H9 (cell line): ENCODE measurements around the gene DLK2. TPM values are rescaled to one million over a fixed set of nuclear protein-coding genes. Genes with fewer than 3 reads are reported as not detected.
"Not testable (repeated sequence)": the region's sequence is repeated elsewhere in the genome, so short reads cannot be mapped to it uniquely, and the experiment has no call there.

Experiments used
- DNase-seq: peaks from one replicate; pipeline ENCODE4 v3.0.0-alpha.2; 2017
- H2AFZ ChIP-seq: one replicate; pipeline ENCODE4 v1.6.1; 2013; ENCODE audit warnings: mild to moderate bottlenecking, low read length, control low read depth, moderate library complexity
- H2AK5ac ChIP-seq: 2 replicates; pipeline ENCODE4 v1.6.1; 2013; ENCODE audit warnings: low read length, control low read depth, mixed read lengths; ENCODE audit not compliant: insufficient read length
- H2BK120ac ChIP-seq: one replicate; pipeline ENCODE4 v1.6.1; 2013; ENCODE audit warnings: low read depth, mild to moderate bottlenecking, low read length, control low read depth, inconsistent platforms; ENCODE audit not compliant: poor library complexity, severe bottlenecking
- H2BK12ac ChIP-seq: 2 replicates; pipeline ENCODE4 v1.6.1; 2013; ENCODE audit warnings: low read length, control low read depth, mixed read lengths, low read depth; ENCODE audit not compliant: insufficient read length
- H2BK15ac ChIP-seq: 2 replicates; pipeline ENCODE4 v1.6.1; 2013; ENCODE audit warnings: low read depth, low read length, control low read depth
- H2BK20ac ChIP-seq: one replicate; pipeline ENCODE4 v1.6.1; 2013; ENCODE audit warnings: low read depth, mild to moderate bottlenecking, low read length, control low read depth, inconsistent platforms; ENCODE audit not compliant: poor library complexity, severe bottlenecking
- H2BK5ac ChIP-seq: 2 replicates; pipeline ENCODE4 v1.6.1; 2013; ENCODE audit warnings: low read length, control low read depth, mixed read lengths; ENCODE audit not compliant: insufficient read length
- H3K14ac ChIP-seq: 2 replicates; pipeline ENCODE4 v1.6.1; 2013; ENCODE audit warnings: low read length, control low read depth; ENCODE audit not compliant: insufficient read depth
- H3K18ac ChIP-seq: 2 replicates; pipeline ENCODE4 v1.6.1; 2013; ENCODE audit warnings: low read depth, mild to moderate bottlenecking, mixed read lengths, low read length, control low read depth; ENCODE audit not compliant: insufficient read length
- H3K23ac ChIP-seq: 2 replicates; pipeline ENCODE4 v1.6.1; 2013; ENCODE audit warnings: low read length, control low read depth, mixed read lengths, low read depth; ENCODE audit not compliant: insufficient read length
- H3K23me2 ChIP-seq: 2 replicates; pipeline ENCODE4 v1.6.1; 2013; ENCODE audit warnings: low read depth, mild to moderate bottlenecking, mixed read lengths, low read length, control low read depth; ENCODE audit not compliant: insufficient read length, poor library complexity, severe bottlenecking
- H3K27ac ChIP-seq: 2 replicates; pipeline ENCODE4 v1.5.1; 2013; ENCODE audit warnings: low read length, control low read depth, mixed read lengths, low read depth; ENCODE audit not compliant: insufficient read length
- H3K27me3 ChIP-seq: 2 replicates; pipeline ENCODE4 v1.6.1; 2013; ENCODE audit warnings: low read length, control low read depth, inconsistent platforms; ENCODE audit not compliant: insufficient read depth
- H3K4ac ChIP-seq: 2 replicates; pipeline ENCODE4 v1.6.1; 2013; ENCODE audit warnings: low read depth, mild to moderate bottlenecking, control low read depth, inconsistent platforms, low read length, moderate library complexity
- H3K4me1 ChIP-seq: 2 replicates; pipeline ENCODE4 v1.6.1; 2013; ENCODE audit warnings: low read length, control low read depth, inconsistent platforms; ENCODE audit not compliant: insufficient read depth
- H3K4me2 ChIP-seq: 2 replicates; pipeline ENCODE4 v1.6.1; 2013; ENCODE audit warnings: low read length, control low read depth, mixed read lengths; ENCODE audit not compliant: insufficient read length, insufficient read depth
- H3K56ac ChIP-seq: 2 replicates; pipeline ENCODE4 v1.6.1; 2013; ENCODE audit warnings: low read depth, mild to moderate bottlenecking, mixed read lengths, low read length, control low read depth; ENCODE audit not compliant: insufficient read length
- H3K79me1 ChIP-seq: 2 replicates; pipeline ENCODE4 v1.6.1; 2013; ENCODE audit warnings: low read depth, mild to moderate bottlenecking, moderate library complexity, low read length, control low read depth, inconsistent platforms; ENCODE audit not compliant: insufficient read depth, poor library complexity, severe bottlenecking
- H3K79me2 ChIP-seq: 2 replicates; pipeline ENCODE4 v1.6.1; 2013; ENCODE audit warnings: low read length, control low read depth, inconsistent platforms; ENCODE audit not compliant: insufficient read depth
- H3K9ac ChIP-seq: 2 replicates; pipeline ENCODE4 v1.6.1; 2013; ENCODE audit warnings: low read length, control low read depth, mixed read lengths; ENCODE audit not compliant: insufficient read length; ENCODE audit errors: extremely low read depth
- H3K9me3 ChIP-seq: one replicate; pipeline ENCODE4 v1.6.1; 2013; ENCODE audit warnings: low read depth, low read length, inconsistent platforms; ENCODE audit not compliant: control insufficient read depth
- H3T11ph ChIP-seq: one replicate; pipeline ENCODE4 v1.6.1; 2013; ENCODE audit warnings: mild to moderate bottlenecking, low read length, control low read depth, inconsistent platforms
- H4K20me1 ChIP-seq: one replicate; pipeline ENCODE4 v1.6.1; 2013; ENCODE audit not compliant: control insufficient read depth, insufficient read length, insufficient read depth
- H4K5ac ChIP-seq: 2 replicates; pipeline ENCODE4 v1.6.1; 2013; ENCODE audit warnings: low read depth, mild to moderate bottlenecking, mixed read lengths, low read length, control low read depth; ENCODE audit not compliant: insufficient read length
- H4K8ac ChIP-seq: replicated peaks from 2 replicates; pipeline ENCODE4 v1.6.1; 2013; ENCODE audit warnings: low read length, control low read depth, mixed read lengths, low read depth; ENCODE audit not compliant: insufficient read length
- H4K91ac ChIP-seq: 2 replicates; pipeline ENCODE4 v1.6.1; 2013; ENCODE audit warnings: low read depth, mild to moderate bottlenecking, moderate library complexity, mixed read lengths, low read length, control low read depth; ENCODE audit not compliant: insufficient read length
- H3K27ac Mint-ChIP-seq, 3 experiments: 2 replicates in 2 of 3; 3 replicates in 1 of 3; pipeline ENCODE4 v1.8.0; 2020 to 2021; ENCODE audit warnings: mixed read lengths in 3 of 3, mild to moderate bottlenecking in 1 of 3, moderate library complexity in 1 of 3
- H3K27me3 Mint-ChIP-seq: 2 replicates; pipeline ENCODE4 v1.8.0; 2021; ENCODE audit warnings: low read depth, mild to moderate bottlenecking, moderate library complexity, mixed read lengths
- H3K36me3 Mint-ChIP-seq, 3 experiments: 2 replicates in 2 of 3; 3 replicates in 1 of 3; pipeline ENCODE4 v1.8.0; 2020 to 2021; ENCODE audit warnings: low read depth in 3 of 3, mixed read lengths in 3 of 3; ENCODE audit not compliant: insufficient read depth in 1 of 3
- H3K4me1 Mint-ChIP-seq, 2 experiments: 2 replicates each; pipeline ENCODE4 v1.8.0; 2020; ENCODE audit warnings: mixed read lengths in 2 of 2
- H3K4me3 Mint-ChIP-seq, 2 experiments: 2 replicates in 1 of 2; 3 replicates in 1 of 2; pipeline ENCODE4 v1.8.0; 2020 to 2021; ENCODE audit warnings: mild to moderate bottlenecking in 2 of 2, mixed read lengths in 2 of 2, moderate library complexity in 1 of 2
- H3K9me3 Mint-ChIP-seq, 2 experiments: 2 replicates in 1 of 2; 3 replicates in 1 of 2; pipeline ENCODE4 v1.8.0; 2020; ENCODE audit warnings: mild to moderate bottlenecking in 2 of 2, mixed read lengths in 2 of 2, moderate library complexity in 1 of 2
- CTCF ChIP-seq: fragments of 200-600 bp; sonication (generic); conservative IDR thresholded peaks from 3 replicates; pipeline ENCODE4 v1.8.0; 2021; ENCODE audit warnings: antibody characterized with exemption, mild to moderate bottlenecking
- WGBS: extraction: QIAGEN DNeasy Blood & Tissue Kit; methylation state at CpG from one replicate; pipeline ENCODE4 v1.1.7; 2013; ENCODE audit warnings: missing lambda C conversion rate, low lambda C conversion rate, mixed read lengths; ENCODE audit not compliant: insufficient read length; ENCODE audit errors: extremely low coverage; 5-methylcytosine and 5-hydroxymethylcytosine counted together
- total RNA-seq: library from RNA; stranded (reverse); gene quantifications from 2 replicates; pipeline ENCODE4 v1.2.1, GENCODE V29; 2021

The DLK2 gene
- total RNA-seq, 1 experiment from 2014 or later = 0.96 TPM

DNA sequence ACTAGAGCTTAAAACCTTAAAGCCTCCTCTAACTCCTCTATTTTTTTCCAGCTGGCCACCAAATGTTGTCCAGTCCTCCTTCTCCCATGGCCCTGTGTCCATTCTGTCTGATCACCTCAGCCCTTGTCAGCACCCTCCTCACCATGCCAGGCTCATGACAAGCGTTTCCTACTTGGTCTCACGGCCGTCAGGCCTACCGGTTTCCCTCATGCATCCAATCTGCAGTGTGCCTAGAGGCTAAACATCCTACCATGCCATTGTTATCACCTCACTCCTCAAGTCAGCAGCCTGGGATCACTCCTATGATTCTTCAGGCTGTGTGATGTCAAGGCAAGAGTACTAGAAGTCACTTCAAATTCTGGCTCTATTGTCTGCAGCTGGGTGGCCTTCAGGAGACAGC lies 12.4 kb upstream of the DLK2 start:
- no peak for TF ChIP-seq CTCF
- no peak overlapping the region for H2BK20ac ChIP-seq
- H3K36me3 Mint-ChIP-seq = no peaks in the 10 kb centered on the region
- no CpG with 5 or more reads among the region's 4 CpGs for WGBS
- H2BK15ac ChIP-seq = no peak overlapping the region
- no peak overlapping the region for H3K23ac ChIP-seq
- peaks cover 3% of the 10 kb centered on the region; the same call in 1 of the 2 replicates for H3K4me1 ChIP-seq
- H3K9ac ChIP-seq = no peak overlapping the region
- H3K27me3 Mint-ChIP-seq = peaks cover 7% of the 10 kb centered on the region
- no peaks in the 10 kb centered on the region for H3K27me3 ChIP-seq
- no peak overlapping the region for H3K4me2 ChIP-seq
- no peak for DNase-seq
- no peaks in the 10 kb centered on the region for H3K79me1 ChIP-seq
- H3K27ac ChIP-seq = no peak overlapping the region
- no peak overlapping the region for H3K27ac Mint-ChIP-seq
- no peak overlapping the region for H3K56ac ChIP-seq
- no peak overlapping the region for H2BK5ac ChIP-seq
- no peak overlapping the region for H4K8ac ChIP-seq
- H3K79me2 ChIP-seq = no peaks in the 10 kb centered on the region
- H3K18ac ChIP-seq = no peak overlapping the region
- no peak overlapping the region for H2AK5ac ChIP-seq
- H2BK12ac ChIP-seq = no peak overlapping the region
- no peak overlapping the region for H2BK120ac ChIP-seq
- no peak overlapping the region for H4K5ac ChIP-seq
- H3T11ph ChIP-seq = no peak overlapping the region
- no peak overlapping the region for H2AFZ ChIP-seq
- no peaks in the 10 kb centered on the region for H3K23me2 ChIP-seq
- H3K9me3 ChIP-seq = no peaks in the 10 kb centered on the region
- H3K14ac ChIP-seq = no peak overlapping the region; the same call in 1 of the 2 replicates
- peaks cover 12 to 17% of the 10 kb centered on the region in 2 experiments for H3K4me1 Mint-ChIP-seq
- no peak overlapping the region for H3K4ac ChIP-seq
- no peak overlapping the region for H3K4me3 Mint-ChIP-seq
- H4K91ac ChIP-seq = no peak overlapping the region
- H4K20me1 ChIP-seq = no peaks in the 10 kb centered on the region
- no peaks in the 10 kb centered on the region for H3K9me3 Mint-ChIP-seq

GRCh38 chr6:43467265-43467664 lies 11.9 kb upstream of the DLK2 start:
- not testable (repeated sequence) for H3K4me3 Mint-ChIP-seq, H3K18ac ChIP-seq, H3K4ac ChIP-seq, H3K36me3 Mint-ChIP-seq, H3T11ph ChIP-seq, H4K91ac ChIP-seq, H2AFZ ChIP-seq, H3K27ac ChIP-seq, H2AK5ac ChIP-seq, H3K4me2 ChIP-seq, H3K9me3 Mint-ChIP-seq, H4K8ac ChIP-seq, H3K27ac Mint-ChIP-seq, H3K9me3 ChIP-seq, H2BK20ac ChIP-seq, H3K23ac ChIP-seq, H4K20me1 ChIP-seq, H2BK15ac ChIP-seq, H2BK120ac ChIP-seq, H3K23me2 ChIP-seq, DNase-seq, H3K14ac ChIP-seq, H3K9ac ChIP-seq, H2BK12ac ChIP-seq, H3K79me2 ChIP-seq, H3K4me1 ChIP-seq, H4K5ac ChIP-seq, H2BK5ac ChIP-seq, H3K27me3 ChIP-seq, H3K79me1 ChIP-seq, H3K56ac ChIP-seq
- Mint-ChIP-seq H3K27me3 (peaks cover 11% of the 10 kb centered on the region), H3K4me1 (peaks cover 12 to 17% of the 10 kb centered on the region in 2 experiments)
- no CpG with 5 or more reads among the region's 5 CpGs for WGBS
